ENCODE measurements around the gene CBX4.

GRCh38 chr17:79803421-79803996 lies 35.7 kb downstream of the CBX4 start:
- TF ChIP-seq CTCF (IDR thresholded peaks at IDR 0.05 in 8 of 11, conservative IDR thresholded peaks at IDR 0.05 in 3 of 11) (no peak), POLR2A (IDR thresholded peaks at IDR 0.05) (no peak), POLR2AphosphoS5 (IDR thresholded peaks at IDR 0.05) (no peak)
